Skeletal muscle satellite cell (primary cell): ENCODE results near the gene FMNL3. TPM values are rescaled to one million over a fixed set of nuclear protein-coding genes. Genes with fewer than 3 reads are reported as not detected.

Source experiments
- H3K27me3 ChIP-seq: 2 replicates; pipeline ENCODE4 v1.7.0; 2013; ENCODE audit warnings: low read length; ENCODE audit not compliant: control insufficient read depth, insufficient read depth
- H3K36me3 ChIP-seq: 2 replicates; pipeline ENCODE4 v1.7.0; 2013; ENCODE audit warnings: mild to moderate bottlenecking, control low read depth, low read length; ENCODE audit not compliant: insufficient read depth
- H3K4me1 ChIP-seq: 2 replicates; pipeline ENCODE4 v1.7.0; 2013; ENCODE audit warnings: low read length; ENCODE audit not compliant: control insufficient read depth, insufficient read depth
- H3K4me2 ChIP-seq: 2 replicates; pipeline ENCODE4 v1.7.0; 2013; ENCODE audit warnings: mild to moderate bottlenecking, low read length
- H3K4me3 ChIP-seq: 2 replicates; pipeline ENCODE4 v1.7.0; 2013; ENCODE audit warnings: low read length
- H3K9ac ChIP-seq: 2 replicates; pipeline ENCODE4 v1.7.0; 2013; ENCODE audit warnings: mild to moderate bottlenecking, low read depth, low read length, moderate library complexity
- H3K9me3 ChIP-seq: replicated peaks from 2 replicates; pipeline ENCODE4 v1.7.0; 2013; ENCODE audit warnings: mild to moderate bottlenecking, control low read depth, low read length
- small RNA-seq: library from RNA; depleted of rRNA; stranded (forward); fragments of <200 nt; gene quantifications from one replicate; pipeline ENCODE3, GENCODE V24; 2012

Gene FMNL3

GRCh38 chr12:49603721-49604120 is 103.5 kb downstream of the FMNL3 start:
- H3K4me3 ChIP-seq, result no peak overlapping the region
- H3K27me3 ChIP-seq, result no peaks in the 10 kb centered on the region
- no peak overlapping the region for H3K4me2 ChIP-seq
- H3K9ac ChIP-seq, result no peak overlapping the region
- no peaks in the 10 kb centered on the region for H3K4me1 ChIP-seq
- peaks cover 4% of the 10 kb centered on the region for H3K36me3 ChIP-seq
- H3K9me3 ChIP-seq, result no peaks in the 10 kb centered on the region

DNA sequence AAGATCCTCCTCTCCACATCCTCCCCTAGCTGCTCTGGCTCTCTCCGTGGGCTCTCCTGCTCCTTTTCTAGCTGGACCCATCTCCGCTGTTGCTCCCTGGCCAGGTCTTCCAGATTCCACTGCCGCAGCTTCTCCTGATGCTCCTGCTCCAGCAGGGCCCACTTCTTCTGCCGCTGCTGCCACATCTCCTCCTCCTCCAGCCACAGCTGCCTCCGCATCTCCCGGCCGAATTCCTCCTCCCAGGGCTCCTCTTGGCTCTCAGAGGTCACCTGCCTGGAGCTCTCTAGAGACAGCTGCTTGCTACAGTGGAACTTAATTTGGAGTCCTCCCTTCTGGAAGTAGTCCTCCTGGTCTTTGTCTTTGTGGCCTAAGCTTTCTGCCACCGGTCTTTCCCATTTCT is 107.2 kb downstream of the FMNL3 start:
- H3K36me3 ChIP-seq, result peaks cover 4% of the 10 kb centered on the region
- H3K27me3 ChIP-seq, result no peaks in the 10 kb centered on the region
- no peaks in the 10 kb centered on the region for H3K4me1 ChIP-seq
- no peak overlapping the region for H3K4me2 ChIP-seq
- no peak overlapping the region for H3K9ac ChIP-seq
- no peaks in the 10 kb centered on the region for H3K9me3 ChIP-seq
- H3K4me3 ChIP-seq, result no peak overlapping the region

DNA sequence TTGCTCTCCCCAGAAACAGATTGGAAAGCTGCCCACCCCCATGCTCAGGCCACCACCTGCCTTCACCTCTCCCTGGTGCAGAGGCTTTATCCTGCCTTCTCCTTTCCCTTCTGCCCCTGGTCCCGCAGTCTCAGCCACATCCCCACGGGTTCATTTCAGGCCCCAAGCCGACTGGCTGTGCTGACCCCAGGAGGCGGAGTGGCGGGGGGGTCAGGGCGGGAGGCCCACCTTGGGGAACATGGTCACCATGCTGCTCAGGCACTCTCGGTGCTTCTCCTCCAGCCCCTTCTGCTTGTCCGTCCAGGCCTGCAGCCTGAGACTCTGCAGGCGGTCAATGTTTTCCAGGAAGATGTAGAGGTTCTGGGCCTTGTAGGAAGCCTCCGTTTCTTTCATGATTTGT is 108.7 kb downstream of the FMNL3 start:
- H3K9ac ChIP-seq, result no peak overlapping the region

DNA sequence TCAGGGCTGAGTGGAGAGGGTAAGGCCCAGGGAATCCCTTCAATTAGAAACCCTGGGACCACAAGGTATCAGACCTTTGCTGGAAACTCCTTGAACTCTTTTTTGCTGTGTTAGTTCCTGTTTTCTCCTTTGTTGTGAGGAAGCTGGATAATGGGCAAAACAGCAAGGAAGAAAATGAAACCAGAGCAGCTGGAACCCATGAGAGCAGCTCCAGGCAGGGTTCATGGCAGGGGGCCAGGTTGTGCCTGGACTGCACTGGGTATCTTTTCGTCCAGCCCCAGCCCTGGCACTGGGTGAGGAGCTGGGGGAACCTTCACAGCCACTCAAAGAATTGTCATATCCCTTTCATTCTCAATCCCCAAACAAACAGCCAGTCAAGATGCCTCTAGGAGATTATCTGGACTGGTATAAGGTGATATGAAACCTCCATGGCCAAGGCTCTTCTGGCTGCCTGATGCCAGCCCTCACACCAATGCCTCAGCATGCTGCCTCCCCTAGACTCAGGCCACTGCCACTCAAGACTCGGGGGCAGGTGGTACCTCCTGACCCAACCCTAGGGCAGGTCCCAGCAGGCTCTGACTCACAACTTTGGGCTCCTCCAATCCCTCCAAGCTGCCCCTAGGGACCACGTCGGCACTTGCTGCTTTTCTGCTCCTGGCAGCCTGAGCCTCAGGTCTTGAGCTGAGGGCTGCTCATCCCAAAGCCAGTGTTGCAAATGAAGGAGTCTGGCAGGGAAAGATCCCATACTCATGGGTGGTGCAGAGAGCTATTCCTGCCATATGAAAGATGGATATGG is 118.3 kb downstream of the FMNL3 start:
- Histone ChIP-seq H3K36me3 (no peaks in the 10 kb centered on the region), H3K4me3 (no peak overlapping the region), H3K9ac (no peak overlapping the region), H3K9me3 (no peaks in the 10 kb centered on the region), H3K4me1 (no peaks in the 10 kb centered on the region), H3K27me3 (no peaks in the 10 kb centered on the region), H3K4me2 (no peak overlapping the region)

More for the DNA sequence above, 108.7 kb downstream of the FMNL3 start:
- Histone ChIP-seq H3K4me1 (no peaks in the 10 kb centered on the region), H3K4me2 (no peak overlapping the region), H3K27me3 (no peaks in the 10 kb centered on the region), H3K9me3 (no peaks in the 10 kb centered on the region), H3K4me3 (no peak overlapping the region), H3K36me3 (peaks cover 4% of the 10 kb centered on the region)

DNA sequence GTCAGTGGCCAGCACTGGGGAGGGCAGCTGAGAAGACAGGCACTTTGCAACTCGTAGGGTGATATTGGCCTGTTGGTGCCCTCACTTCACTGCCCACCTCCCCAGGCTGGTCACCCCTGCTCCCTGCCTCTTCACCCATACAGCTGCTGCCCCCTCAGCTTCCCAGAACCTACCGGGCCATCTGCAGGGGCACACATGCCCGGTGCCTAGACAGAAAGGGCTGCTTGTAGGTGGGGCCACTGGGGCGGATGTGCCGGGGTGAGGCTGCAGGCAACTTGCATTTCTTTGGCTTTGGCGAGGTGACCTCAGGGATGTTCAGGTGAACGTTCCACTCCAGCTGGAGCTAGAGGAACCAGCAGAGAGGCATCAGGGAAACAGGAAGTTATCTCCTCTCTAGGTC is 118.9 kb downstream of the FMNL3 start:
- Histone ChIP-seq H3K9me3 (no peaks in the 10 kb centered on the region), H3K27me3 (no peaks in the 10 kb centered on the region), H3K4me2 (no peak overlapping the region), H3K4me1 (peaks cover 6% of the 10 kb centered on the region), H3K9ac (no peak overlapping the region), H3K4me3 (no peak overlapping the region), H3K36me3 (no peaks in the 10 kb centered on the region)

DNA sequence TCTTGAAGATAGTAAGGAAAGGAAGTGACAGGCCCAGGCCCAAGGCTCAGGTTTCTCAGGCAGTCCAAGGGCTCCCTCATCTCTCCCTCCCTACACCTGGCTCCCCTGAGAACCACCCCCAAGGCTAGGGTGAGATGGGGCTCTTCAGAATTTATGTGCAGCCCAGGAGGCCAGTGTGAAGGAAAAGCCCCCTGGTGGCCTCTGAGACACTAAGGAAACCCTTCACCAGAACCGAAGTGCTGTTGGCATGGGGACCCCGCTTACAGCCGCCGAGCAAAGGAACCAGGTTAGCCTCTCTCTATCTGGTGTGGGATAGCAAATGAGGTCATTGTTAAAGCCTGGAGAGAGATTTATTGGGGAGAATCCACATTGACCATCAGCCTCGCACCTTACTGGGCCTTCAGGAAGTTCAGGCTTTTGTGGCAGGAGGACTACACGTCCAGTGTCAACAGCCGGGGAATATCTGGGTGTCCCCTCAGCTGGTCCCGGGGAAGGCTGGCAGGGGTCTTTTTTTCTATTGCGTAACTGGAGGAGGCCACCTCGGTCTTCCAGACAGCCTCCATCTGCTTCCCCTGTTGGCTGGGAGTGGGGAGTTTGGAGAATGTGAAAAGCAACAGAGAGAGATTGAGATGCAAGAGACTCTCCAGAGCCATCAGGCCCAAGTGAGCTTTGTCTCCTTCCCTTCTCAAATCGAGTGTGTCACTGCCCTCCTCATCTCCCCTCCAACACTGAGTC is 119.9 kb downstream of the FMNL3 start:
- Histone ChIP-seq H3K36me3 (no peaks in the 10 kb centered on the region), H3K4me3 (no peak overlapping the region), H3K27me3 (no peaks in the 10 kb centered on the region), H3K4me1 (peaks cover 10% of the 10 kb centered on the region), H3K9ac (no peak overlapping the region), H3K4me2 (no peak overlapping the region), H3K9me3 (no peaks in the 10 kb centered on the region)

Small RNAs within 50 kb of the gene (small RNA-seq; reads per million reads assigned to genes)
- gene AC020612.2, result not detected
- not detected for gene HIGD1AP9
- gene POLR2KP1, result not detected
- gene RNU6-834P, result not detected
